Vagina (tissue), 2 donors: ENCODE data around the gene CFAP251.

Experiments
- POLR2A ChIP-seq, 2 donors: fragments of 450-650 bp; IDR thresholded peaks; one replicate each; pipeline ENCODE4 v1.6.1; 2017; ENCODE audit warnings: antibody characterized with exemption in 2 of 2, mild to moderate bottlenecking in 2 of 2, moderate library complexity in 2 of 2
- POLR2AphosphoS5 ChIP-seq, 2 donors: sonication (generic); formaldehyde crosslinking; IDR thresholded peaks; one replicate each; pipeline ENCODE4 v1.9.0; 2017; ENCODE audit warnings: antibody characterized with exemption in 2 of 2, mild to moderate bottlenecking in 2 of 2, low read depth in 1 of 2; ENCODE audit not compliant: insufficient read depth in 1 of 2
- TF ChIP-seq, protein P1 (sequence below), 3 experiments: fragments of 450-650 bp in 2 of 3; fragments of 200-600 bp in 1 of 3; sonication (generic) in 1 of 3; IDR thresholded peaks; one replicate each; pipeline ENCODE4 v1.5.1; 2017 to 2019; ENCODE audit warnings: antibody characterized with exemption in 3 of 3, mild to moderate bottlenecking in 2 of 3, moderate library complexity in 2 of 3

DNA sequence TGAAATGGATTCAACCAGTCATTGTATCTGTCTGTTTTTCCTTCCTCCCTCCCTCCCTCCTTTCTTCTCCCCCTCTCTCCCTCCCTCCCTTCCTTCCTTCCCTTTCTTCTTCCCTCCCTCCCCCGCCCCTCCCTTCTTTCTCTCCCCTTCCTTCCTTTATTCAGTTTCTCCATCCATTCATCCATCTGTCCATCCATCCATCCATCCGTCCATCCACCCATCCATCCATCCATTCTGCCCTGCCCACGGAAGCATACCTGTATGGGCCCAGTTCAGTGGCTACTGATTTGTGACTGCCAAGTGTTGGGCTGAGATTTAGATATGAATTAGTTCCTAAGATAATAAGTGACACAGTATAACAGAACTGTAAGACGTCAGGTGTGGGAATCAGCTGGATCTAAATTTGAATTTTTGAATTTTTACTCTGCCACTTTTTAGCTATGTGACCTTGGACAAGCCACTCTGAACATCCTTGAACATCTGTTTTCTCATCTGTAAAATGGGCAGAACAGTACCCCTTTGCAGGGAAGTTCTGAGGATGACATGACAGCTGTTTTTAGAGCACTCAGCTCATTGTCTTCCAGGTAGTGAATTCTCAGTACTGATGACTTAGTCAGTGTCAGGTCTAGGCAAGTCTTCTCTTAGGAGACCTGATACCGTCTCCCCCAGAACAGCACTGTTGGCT lies 42.9 kb downstream of the CFAP251 start:
- TF ChIP-seq, protein P1, sequence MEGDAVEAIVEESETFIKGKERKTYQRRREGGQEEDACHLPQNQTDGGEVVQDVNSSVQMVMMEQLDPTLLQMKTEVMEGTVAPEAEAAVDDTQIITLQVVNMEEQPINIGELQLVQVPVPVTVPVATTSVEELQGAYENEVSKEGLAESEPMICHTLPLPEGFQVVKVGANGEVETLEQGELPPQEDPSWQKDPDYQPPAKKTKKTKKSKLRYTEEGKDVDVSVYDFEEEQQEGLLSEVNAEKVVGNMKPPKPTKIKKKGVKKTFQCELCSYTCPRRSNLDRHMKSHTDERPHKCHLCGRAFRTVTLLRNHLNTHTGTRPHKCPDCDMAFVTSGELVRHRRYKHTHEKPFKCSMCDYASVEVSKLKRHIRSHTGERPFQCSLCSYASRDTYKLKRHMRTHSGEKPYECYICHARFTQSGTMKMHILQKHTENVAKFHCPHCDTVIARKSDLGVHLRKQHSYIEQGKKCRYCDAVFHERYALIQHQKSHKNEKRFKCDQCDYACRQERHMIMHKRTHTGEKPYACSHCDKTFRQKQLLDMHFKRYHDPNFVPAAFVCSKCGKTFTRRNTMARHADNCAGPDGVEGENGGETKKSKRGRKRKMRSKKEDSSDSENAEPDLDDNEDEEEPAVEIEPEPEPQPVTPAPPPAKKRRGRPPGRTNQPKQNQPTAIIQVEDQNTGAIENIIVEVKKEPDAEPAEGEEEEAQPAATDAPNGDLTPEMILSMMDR (IDR thresholded peaks at IDR 0.05) = no peak
- TF ChIP-seq POLR2AphosphoS5 (IDR thresholded peaks at IDR 0.05; ENCODE audit: insufficient read depth in 1 of 2, low read depth in 1 of 2) (no peak), POLR2A (IDR thresholded peaks at IDR 0.05) (no peak)
